GM18861 (cell line): ENCODE measurements around the gene SNX1.
"Not testable (repeated sequence)": the region's sequence is repeated elsewhere in the genome, so short reads cannot be mapped to it uniquely, and the experiment has no call there.

Experiments used
- ATAC-seq: cut with Tn5 transposase; IDR thresholded peaks from one replicate; pipeline ENCODE4 v1.9.1; 2021; ENCODE audit not compliant: unreplicated experiment

SNX1 gene

GRCh38 chr15:64111679-64112050 lies 15.9 kb downstream of the SNX1 start:
- no peak for ATAC-seq

DNA sequence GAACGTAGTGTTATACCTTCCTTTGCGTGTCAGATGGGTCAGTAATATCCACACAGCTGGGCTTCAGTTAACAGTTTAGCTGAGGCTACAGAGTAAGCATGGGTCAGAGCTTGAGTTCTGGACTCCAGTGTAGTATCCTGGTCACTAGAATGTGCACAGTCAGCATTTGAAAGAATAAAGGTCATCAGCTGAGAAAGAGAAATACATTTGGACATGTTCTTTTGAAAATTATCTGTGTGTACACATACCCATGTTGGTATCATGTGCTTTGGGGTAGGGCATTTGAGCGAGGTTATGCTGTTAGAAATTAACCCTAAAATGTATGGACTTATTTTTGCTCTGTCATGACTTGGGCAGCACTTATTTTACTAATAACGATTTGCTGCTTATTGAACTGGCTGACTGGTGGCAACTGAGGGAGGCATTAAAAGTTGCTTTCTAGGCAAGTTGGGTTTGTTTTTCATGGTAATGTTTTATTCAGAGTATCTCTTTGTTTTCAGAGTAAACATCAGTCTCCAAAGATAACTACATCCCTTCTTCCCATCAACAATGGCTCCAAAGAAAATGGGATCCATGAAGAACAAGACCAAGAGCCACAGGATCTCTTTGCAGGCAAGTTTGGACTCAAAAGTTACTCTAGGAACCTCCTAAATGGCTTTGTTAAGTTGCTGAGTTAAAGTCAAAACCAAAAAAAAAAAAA lies 16.4 kb downstream of the SNX1 start:
- ATAC-seq, result no peak

GRCh38 chr15:64112904-64113303 lies 17.1 kb downstream of the SNX1 start:
- no peak for ATAC-seq

- ATAC-seq, result no peak
Observed at GRCh38 chr15:64117759-64118487, 22.1 kb downstream of the SNX1 start.

- ATAC-seq, result not testable (repeated sequence)
Observed at GRCh38 chr15:64120322-64120721, 24.5 kb downstream of the SNX1 start.

- ATAC-seq, result no peak
Observed at GRCh38 chr15:64121614-64122013, 25.8 kb downstream of the SNX1 start.

GRCh38 chr15:64122444-64122843 lies 26.7 kb downstream of the SNX1 start:
- no peak for ATAC-seq

DNA sequence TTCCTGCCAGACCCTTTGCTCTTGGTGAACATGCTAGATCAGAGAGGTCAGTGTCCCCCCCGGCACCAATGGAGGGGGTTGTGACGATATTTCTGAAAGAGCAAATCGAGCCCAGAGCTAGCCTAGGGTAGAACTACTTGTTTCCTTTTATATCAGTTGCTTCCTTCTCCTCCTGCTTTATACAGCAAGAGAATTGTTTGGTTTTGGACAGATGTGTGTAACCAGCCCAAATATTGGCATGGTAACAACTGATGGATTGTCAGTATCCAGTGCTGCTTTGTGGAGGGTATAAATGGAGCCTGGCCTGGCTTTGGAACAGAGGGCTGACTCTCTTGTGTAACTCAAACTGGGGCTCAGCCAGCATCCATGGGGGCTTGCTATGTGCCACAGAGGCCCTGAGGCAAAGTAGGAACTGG lies 27.2 kb downstream of the SNX1 start:
- ATAC-seq, result no peak

DNA sequence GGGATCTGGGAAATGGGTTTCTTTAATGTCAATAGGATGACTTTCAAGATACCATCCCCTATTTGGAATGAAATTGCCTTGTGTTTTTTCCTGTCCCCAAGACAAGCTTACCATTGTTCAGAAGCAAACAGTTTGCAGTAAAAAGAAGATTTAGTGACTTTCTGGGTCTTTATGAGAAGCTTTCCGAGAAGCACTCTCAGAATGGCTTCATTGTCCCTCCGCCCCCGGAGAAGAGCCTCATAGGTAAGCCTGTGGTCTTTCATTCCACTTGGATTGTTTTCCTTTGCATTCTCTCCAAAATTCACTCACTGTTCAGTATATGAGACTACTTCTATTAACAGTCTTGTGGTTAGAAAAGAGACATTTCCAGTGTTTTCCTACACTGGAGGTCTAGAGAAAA lies 30.2 kb downstream of the SNX1 start:
- ATAC-seq, result no peak

- no peak for ATAC-seq
Observed at GRCh38 chr15:64127521-64128270, 31.9 kb downstream of the SNX1 start.

DNA sequence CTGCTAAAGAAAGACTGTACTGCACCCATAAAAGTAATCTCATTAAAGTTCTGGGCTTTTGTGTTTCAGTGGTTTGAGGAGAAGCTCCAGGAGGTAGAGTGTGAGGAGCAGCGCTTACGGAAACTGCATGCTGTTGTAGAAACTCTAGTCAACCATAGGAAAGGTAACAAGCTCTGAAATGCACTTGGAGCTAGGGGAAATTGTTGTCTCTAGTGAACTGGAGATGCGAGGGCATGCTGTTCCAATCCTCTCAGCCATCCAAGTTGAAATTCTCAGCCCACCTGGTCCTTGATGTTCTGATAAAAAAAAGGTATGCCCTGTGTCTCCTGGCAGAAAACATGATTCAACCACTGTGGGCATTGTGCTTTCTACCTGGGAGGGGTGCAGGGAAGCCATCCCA lies 34.4 kb downstream of the SNX1 start:
- no peak for ATAC-seq

- ATAC-seq, result no peak
Observed at GRCh38 chr15:64131547-64131946, 35.8 kb downstream of the SNX1 start.

DNA sequence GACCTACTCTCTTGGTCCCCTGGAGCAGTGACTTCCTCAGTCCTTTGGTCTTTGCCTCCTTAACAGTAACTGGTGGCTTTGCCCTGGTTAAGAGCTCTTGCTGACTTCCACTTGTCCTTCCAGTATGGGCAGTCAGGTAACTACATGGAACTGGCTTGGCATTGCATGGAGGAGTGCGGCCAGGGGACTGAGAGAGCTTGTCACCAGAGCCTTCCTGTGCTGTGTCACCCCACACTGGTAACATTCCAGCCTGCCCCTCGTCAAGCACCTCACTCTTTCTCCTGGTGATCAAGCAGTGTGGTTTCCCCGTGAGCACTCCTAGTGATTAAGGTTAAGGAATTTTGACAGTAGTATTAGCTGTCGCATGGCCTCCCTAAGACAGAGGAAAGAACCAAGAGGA lies 36.4 kb downstream of the SNX1 start:
- ATAC-seq, result no peak

- ATAC-seq, result no peak
Observed at GRCh38 chr15:64133623-64134344, 38.0 kb downstream of the SNX1 start.

DNA sequence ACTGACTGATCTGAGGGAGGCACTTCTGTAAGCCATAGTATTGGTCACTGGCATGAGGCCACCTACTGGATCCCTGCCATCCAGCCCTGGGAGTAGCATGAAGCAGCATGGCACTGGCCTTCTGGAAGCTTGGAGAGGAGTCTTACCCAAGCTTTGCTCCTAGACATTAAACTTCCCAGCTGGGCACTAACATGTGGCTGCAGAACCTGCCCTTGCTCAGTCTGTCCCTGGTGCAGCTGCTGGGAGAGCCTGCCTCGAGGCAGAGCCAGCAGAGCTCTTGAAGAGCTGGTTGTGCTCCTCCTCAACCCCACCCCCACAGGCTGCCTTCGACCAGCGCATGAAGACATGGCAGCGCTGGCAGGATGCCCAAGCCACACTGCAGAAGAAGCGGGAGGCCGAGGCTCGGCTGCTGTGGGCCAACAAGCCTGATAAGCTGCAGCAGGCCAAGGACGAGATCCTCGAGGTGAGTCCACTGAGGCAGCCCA lies 38.6 kb downstream of the SNX1 start:
- ATAC-seq, result no peak

GRCh38 chr15:64136347-64136746 lies 40.6 kb downstream of the SNX1 start:
- ATAC-seq, result no peak

DNA sequence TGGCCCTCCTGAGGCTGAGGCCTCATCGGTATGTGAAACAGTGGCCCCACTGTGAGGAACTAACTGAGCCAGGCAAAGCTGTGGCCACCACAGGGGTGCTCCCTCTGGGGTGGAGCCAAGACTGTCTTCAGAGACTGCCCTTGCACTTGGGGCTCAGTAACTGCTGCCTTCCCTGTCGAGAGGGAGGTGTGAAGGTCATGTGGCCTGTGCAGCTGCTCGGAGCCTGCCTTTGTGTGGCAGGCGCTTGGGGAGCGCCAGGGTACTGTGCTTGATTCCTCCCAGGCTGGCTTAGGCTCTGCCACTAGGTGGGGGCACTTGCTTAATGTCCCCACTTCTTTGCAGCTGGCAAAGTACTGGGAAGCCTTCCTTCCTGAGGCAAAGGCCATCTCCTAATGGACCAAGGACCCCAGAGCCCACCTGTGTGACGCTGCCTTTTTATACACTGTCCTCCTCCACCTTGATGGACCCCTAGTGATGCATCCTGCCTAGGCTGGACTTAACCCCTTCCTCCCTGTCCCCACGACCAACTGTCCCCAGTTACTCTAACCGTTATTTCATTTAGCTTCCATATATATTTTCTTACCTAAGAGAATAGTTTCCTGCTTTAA lies 41.5 kb downstream of the SNX1 start:
- ATAC-seq, result no peak

GRCh38 chr15:64138331-64138941 lies 42.7 kb downstream of the SNX1 start:
- no peak for ATAC-seq

DNA sequence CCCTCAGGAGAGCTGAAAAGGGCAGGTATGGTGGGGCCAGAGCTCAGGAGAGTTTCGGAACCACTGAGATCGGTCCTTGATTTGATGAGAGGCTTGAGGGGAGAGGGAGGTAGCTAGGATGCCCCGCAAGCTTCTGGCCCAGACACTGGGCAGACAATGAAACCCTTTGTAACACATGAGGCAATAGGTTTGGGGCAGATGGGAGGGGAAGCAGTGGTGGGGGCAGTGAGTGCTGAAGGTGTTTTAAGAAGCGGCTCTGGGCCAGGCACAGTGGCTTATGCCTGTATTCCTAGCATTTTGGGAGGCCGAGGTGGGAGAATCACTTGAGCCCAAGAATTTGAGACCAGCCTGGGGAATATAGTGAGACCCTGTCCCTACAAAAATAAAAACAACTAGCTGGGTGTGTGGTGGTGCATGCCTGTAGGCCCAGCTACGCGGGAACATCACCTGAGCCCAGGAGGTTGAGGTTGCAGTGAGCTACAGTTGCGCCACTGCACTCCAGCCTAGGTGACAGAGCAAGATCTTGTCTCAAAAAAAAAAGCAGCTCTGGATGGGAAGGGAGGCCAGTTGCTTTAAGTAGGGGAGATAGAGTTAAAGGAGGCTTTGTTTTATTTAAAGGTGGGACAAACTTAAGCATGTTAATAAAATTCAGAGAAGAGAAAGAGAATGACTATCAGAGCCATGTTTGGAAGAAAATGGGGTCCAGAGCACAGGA lies 46.2 kb downstream of the SNX1 start:
- no peak for ATAC-seq

DNA sequence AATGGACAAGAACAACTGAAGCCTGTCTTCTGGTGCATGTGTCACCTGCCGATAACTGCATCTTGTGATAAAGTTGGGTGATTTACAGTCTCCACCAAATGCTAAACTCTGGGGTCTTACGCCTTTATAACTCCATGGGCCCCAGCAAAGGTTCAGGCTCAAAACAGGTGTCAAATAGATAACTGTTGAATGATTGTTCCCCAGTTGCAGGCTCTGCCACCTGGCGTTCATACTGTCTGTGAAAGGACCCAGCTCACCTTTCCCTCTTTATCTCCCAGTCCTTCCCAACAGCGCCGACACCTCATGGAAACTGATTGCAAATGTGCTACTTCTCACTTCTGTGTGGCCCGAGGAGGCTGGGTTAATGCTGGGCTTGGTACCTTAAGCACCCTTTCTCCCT lies 47.5 kb downstream of the SNX1 start:
- no peak for ATAC-seq
